GM19438 (cell line): ENCODE measurements around the gene WDR93.

Source experiments
- ATAC-seq: cut with Tn5 transposase; IDR thresholded peaks from one replicate; pipeline ENCODE4 v1.9.1; 2021; ENCODE audit warnings: low read depth; ENCODE audit not compliant: unreplicated experiment

Gene WDR93

GRCh38 chr15:89746386-89746780 is 55.8 kb downstream of the WDR93 start:
- ATAC-seq: no peak

DNA sequence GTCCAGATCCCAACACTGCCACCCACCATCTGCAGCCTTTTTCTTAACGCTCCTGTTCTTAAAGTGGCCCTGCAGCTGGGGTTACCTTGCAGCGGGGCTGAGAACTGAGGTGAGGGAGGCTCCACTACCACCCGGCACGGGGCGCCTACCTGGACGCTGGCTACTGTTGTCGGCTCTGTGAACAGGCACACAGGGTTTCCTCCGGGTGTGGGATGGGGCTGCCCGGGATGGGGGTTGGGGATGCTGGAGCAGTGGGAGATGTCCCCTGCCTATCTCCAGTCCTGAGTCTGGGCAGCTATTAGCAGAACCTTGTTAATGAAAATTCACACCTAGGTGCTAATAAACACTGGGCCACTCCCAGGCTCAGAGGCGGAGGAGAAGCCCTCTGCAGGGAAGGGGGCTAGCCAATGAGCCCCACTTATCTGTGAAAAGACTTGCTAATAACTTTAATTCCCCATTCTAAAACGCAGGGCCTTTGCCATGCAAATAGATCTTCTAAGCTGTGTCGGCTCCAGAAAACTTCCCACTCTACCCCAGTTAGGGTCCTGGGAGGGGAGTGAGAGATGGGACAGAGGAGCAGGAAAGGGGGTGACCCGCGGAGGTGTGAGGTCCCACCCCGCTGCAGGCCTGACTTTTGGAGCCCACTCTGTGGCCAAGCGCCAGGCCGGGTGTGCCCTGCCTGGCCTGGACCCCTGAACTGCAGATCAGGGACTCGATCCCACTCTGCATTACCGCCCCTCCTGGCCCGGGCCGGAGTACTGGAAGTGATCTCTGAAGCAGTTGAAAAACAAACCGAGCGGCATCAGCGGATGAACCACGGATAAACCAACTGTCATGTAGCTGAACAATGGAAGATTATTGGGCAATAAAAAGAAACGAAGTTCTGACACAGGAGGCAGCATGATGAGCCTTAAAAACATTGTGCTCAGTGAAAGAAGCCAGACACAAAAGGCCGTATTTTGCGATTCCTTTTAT is 57.4 kb downstream of the WDR93 start:
- ATAC-seq: no peak

DNA sequence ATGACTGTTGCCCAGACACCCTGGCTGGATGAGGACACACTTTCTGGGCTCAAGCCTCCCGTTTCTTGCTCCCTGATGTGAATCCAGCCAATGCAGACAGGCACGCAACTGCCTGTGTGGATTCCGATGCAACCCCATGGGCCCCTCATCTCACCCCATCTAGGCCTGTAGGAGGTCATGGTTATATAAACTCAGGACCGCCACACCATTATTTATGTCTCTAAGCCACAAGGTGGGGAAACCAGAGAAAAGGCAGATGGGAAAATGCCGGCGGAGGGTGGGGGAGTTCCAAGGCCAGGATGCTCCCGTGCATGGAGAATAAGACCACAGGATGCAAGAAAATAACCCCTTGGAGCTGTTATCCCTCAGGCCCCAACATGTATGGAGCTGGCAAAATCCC is 58.4 kb downstream of the WDR93 start:
- ATAC-seq: no peak

DNA sequence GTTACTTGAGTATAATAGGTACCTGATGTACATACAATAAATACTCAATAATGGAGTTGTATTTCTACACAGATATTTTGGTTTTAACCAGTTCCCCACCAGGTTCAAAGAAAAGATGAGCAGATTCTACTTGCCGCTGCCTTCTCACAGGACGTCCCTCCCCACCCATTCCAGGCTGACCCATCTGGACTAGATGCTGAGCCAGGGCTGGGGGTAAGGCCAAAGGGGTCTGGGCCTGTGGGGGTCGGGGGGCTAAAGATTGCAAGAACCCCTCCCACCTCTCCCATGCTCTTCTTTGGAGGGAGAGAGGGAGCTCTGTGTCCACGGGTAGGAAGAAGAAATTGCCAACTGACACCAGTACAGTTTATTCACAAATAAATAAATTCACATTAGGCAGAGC is 58.9 kb downstream of the WDR93 start:
- no peak for ATAC-seq

- peak; percentile 9 for ATAC-seq
Measured at GRCh38 chr15:89749951-89750559, 59.4 kb downstream of the WDR93 start.

GRCh38 chr15:89750560-89751542 is 60.2 kb downstream of the WDR93 start, which contains the start of gene MESP1:
MESP1 (minus strand) TSS chr15:89751249; CDS start chr15:89751231, 18 bp downstream.
- peak; percentile 91 for ATAC-seq

DNA sequence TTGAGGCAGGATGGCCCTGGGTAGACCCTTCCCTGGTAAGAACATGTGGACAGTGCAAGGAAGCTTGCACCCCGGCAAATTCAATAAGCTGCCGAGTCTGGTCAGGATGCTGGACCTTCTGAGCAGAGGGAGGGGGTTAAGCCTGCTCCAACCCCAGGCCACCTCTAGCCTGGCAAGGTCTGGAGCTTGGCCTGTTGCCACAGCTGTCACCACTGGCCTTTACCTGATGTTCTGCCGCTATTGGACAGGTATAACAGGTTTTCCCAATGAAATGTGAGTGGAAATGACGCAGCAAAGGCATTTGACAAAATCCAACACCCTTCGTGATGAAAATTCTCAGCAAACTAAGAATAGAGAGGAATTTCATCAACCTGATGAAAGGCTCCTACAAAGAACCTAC is 61.1 kb downstream of the WDR93 start:
- no peak for ATAC-seq

DNA sequence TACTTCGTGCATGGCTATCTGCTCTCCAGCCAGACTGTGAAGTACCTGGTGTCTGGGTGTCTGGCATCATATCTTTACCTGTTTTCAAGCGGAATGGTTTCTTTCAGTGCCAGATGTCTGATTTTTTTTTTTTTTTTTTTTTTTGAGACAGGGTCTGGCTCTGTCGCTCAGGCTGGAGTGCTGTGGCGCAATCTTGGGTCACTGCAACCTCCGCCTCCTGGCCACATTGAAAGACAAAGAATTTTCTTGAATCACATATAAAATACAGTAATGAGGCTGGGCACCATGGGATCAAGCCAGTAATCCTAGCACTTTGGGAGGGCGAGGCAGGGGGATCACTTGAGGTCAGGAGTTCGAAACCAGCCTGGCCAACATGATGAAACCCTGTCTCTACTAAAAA is 63.2 kb downstream of the WDR93 start:
- ATAC-seq: no peak

DNA sequence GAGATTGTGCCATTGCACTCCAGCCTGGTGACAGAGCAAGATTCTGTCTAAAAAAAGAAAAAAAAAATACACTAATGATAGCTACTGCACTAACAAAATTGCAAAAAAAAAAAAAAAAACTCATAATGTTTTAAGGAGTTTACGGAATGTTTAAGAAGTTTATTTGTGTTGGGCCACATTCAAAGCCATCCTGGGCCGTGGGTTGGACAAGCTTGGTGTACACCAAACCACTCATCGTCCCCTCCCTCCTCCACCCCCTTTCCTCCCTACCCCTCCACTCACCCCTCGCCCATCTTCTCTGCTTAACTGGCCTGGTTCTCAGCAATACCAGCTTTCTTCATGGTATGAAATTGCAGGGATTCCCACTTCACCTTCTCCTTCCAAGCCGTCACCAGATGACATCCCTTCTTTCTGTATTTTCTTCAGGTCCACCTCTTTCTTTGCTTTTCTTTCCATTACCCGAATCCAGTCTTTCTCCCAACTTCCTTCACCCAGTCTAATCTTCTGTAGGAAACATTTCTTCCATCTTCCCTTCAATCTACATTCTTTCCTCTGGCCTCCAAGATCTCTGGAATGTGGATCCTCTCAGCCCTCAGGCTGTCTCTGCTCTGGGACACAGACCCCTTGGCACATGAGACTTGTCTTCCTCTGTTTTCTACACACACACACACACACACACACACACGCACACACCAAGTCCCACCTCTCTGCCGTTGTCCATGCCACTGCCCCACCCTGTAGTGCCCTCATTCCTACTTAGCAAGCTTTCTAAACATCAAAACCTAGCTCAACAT is 63.9 kb downstream of the WDR93 start:
- ATAC-seq: no peak

GRCh38 chr15:89755701-89756100 is 65.1 kb downstream of the WDR93 start:
- no peak for ATAC-seq

DNA sequence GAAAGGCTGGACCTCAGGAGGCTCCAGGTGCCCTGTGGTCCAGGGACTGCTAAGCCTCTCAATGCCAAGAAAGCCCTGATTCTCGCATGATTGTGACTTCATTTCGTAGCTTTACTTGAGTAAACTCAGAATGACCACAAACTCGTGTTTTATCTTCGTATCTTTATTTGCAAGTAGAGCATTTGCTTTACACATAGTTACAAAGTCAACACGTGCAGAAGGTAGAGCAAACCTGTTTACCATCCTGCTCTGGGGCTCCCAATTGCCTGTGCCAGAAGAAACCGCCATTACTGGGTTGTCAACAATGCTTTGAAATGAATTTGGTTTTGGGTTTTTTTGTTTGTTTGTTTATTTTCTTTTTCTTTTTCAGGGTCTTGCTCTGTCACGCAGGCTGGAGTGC is 66.3 kb downstream of the WDR93 start:
- no peak for ATAC-seq

DNA sequence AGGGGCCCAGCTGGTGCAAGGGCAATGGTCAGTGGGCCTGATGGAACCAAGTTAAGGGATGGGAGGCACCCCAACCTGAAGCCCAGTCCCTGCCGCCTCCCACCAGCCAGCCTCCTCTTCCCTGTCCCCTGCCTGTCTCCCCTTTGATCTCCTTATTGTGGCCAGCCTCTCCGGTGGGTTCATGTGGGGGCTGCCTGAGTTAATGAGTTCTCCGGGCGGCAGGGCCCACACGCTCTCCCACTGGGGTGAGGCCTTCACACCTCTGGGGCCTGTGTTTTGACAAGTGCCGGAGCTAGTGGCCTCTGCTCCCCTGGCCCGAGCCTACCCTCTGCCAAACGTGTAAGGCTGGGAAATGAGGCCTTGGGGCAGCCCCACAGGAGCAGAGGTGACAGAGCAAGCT is 67.7 kb downstream of the WDR93 start:
- ATAC-seq: no peak

GRCh38 chr15:89758981-89759380 is 68.4 kb downstream of the WDR93 start:
- no peak for ATAC-seq

- no peak for ATAC-seq
Measured at GRCh38 chr15:89759835-89760234, 69.2 kb downstream of the WDR93 start.

DNA sequence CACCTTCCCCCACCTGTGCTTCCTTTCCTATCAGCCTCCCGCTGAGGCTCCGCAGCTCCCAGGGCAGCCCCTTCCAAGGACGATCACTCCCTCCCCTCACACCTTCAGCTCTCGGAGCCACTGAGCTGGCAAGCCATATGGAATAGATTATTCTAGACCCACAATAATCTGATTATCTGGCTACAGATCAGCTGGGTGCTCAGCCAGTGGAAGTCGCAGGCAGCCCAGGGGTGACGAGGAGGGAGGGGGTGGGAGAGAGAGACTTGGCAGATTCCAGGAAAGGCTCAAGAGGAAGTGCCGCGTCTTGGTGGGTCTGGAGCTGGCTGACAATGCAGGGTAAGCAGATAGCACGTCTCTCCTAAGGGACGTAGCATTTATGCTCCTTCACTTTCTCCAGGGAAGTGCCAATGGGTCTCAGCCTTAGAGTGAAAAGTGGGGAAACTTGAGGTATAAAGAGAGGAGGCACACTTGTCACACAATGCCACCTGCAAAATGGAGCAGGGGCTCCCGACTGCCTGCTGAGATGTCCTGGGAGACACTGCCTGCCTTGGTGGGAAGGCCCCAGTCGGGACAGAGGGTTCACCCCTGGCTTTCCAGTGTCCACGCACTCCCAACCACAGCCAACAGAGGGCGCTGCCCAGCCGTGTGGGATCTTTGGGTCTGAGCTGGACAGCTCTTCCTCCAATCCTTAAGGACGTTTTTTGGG is 69.8 kb downstream of the WDR93 start:
- peak; percentile 75 for ATAC-seq

DNA sequence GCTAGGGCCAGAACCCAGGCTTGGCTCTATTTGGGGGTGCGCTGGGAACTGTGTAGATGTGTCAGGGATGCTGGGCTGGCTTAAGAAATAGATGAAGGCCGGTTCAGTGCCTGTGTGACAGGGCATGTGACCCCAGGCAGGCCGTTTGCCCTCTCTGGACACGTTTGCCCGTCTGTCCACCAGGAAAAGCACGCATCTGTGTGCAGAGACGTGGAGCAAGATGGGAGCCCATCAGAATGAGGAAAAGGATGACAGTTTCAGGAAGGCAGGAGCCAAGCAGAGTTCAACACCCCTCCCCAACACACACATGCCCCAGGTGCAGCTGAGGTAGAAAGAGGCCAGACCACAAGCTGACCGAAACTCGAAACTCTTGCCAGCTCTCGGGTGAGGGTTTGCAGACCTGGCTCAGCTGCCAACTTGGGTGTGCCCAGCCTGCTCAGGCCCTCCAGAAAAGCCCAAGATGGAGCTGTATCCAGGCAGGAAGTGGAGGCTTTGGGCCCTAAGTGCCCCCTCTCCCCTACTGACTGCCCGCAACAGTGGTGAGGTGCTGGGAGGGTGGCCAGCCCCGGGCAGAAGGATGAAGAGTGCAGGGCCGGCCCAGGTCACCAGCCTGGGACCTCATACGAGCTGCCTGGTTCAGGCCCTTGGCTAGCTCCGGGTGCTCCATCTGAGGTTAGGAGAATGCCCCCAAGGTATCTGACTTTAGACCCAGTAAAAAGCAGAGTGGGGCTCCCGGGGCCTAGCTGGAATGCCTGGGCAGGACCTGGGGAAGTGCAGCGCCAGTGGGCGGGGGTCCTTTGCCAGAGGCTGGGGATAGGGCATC is 70.6 kb downstream of the WDR93 start:
- ATAC-seq: peak; percentile 58

GRCh38 chr15:89761929-89762328 is 71.3 kb downstream of the WDR93 start:
- ATAC-seq: no peak

DNA sequence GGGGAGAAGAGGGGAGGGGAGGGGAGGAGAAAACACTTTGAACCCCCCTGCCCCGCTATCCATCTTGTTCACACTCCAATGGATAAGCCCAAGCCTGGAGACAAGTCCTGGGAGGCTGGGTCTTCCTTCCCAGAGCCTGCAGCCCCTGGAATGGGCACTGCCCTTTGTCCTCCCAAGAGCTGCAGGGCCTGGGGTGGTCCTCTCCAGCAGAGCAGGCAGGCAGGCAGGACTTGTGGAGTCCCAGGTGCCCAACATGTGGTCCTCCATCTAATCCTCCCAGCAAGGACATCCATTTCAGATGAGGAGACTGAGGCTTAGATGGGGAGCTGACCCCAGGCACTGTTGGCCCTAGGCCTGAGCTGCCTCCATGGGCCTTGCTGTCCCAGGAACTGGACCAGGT is 75.1 kb downstream of the WDR93 start:
- no peak for ATAC-seq
